8988T (cell line): Measurements from ENCODE around the gene RTN4RL1.

ENCODE experiments used
- DNase-seq: peaks from one replicate; pipeline ENCODE4 v3.0.0; 2011

The RTN4RL1 gene, protein sequence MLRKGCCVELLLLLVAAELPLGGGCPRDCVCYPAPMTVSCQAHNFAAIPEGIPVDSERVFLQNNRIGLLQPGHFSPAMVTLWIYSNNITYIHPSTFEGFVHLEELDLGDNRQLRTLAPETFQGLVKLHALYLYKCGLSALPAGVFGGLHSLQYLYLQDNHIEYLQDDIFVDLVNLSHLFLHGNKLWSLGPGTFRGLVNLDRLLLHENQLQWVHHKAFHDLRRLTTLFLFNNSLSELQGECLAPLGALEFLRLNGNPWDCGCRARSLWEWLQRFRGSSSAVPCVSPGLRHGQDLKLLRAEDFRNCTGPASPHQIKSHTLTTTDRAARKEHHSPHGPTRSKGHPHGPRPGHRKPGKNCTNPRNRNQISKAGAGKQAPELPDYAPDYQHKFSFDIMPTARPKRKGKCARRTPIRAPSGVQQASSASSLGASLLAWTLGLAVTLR

DNA sequence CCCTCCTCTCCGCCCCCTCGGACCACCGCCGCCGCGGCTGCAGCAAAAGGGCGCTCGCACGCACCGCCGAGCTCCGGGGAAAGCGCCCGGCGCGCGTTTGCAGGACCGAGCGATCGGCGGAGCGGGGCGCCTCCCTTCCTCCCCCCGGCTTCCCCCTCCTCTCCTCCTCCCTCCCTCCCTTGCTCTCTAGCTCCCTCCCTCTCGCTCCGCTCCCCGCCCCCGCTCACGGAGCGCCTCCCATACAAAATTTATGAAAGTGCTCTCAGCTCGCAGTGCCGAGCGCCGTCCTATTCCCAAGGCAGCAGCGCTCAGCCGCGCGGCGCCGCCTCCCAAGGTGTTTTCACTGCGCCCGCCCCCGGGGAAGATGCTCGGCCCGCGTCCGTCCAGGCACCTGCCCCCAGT lies at the start of gene RTN4RL1:
Gene RTN4RL1, minus strand, starts transcription at position 115 of the 402 bp plus-strand sequence. CDS start 469 bp downstream, outside the sequence.
- DNase-seq: peak; percentile 77

DNA sequence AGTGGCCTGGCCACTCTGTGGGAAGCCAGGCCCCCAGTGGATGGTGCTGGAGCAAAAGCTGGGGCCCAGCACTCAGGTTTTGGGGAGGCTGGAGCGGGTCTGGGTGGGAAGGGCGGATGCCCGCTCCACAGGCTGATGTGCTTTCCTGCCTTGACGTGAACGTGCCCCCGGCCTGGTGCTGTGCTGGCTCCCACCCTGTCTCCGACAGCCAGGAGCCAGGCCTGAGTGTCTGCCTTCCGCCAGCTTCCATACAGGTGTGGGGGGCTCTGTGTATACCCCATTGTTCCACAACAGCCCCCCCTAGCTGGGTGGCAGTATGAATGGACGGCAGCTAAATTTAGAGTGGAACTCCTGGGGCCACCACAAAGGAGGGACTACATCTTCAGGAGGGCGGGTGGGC lies 49.8 kb upstream of the RTN4RL1 start:
- DNase-seq: no peak

DNA sequence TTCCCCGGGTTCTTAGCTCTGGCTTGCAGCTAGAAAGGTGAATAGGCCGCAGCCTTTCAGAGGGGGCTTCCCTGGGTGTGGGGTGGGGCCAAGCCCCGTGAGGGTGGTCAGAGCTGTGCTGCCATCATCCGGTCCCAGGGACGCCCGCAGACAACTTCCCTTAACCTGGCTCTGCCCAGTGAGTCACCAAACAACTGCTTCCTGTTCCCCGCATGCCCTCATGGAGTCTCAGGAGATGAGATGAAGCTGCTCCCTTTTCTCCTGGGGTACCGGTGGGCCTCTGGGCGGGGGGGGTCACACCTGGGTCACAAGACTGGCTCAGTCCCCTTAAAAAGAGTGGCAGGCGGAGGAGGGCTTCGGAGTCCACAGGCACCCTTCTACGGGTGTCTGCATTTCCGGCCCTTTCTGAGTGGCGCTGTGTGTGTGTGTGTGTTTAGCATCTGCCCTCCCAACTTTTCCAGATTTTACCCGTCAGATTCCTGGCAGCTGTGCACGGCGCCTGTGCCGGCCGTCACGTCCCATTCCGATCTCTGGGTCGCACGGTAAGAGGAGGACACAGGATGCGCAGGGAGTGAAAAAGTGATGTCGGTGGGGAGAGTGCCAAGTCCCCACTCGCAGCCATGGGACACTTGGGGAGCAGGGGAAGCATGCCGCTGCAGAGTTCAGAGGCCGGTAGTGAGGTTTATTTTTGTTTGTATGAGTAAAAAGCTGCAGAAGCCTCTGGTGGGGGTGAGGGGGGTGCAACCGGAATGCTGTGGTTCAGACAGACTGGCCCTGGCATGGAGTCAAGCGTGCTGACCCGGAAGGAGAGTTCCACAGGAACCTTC lies 46.5 kb upstream of the RTN4RL1 start:
- no peak for DNase-seq

DNA sequence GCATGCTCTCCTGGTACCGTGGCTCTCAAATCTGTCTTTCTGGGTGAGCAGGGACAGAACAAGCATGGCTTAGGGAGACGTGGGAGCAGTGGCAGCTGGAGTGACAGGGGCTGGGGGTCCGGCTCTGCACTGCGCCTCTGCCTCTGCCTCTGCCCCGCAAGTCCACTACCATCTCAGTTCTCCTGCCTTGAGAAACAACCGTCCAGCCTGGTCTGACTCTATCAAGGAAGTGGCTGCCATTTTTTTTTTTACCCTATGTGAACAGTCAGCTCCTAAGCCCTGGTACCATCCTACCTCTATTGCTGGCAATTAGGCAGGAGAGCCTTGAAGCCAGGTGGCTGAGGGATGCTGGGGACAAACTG lies 45.9 kb upstream of the RTN4RL1 start:
- no peak for DNase-seq

DNA sequence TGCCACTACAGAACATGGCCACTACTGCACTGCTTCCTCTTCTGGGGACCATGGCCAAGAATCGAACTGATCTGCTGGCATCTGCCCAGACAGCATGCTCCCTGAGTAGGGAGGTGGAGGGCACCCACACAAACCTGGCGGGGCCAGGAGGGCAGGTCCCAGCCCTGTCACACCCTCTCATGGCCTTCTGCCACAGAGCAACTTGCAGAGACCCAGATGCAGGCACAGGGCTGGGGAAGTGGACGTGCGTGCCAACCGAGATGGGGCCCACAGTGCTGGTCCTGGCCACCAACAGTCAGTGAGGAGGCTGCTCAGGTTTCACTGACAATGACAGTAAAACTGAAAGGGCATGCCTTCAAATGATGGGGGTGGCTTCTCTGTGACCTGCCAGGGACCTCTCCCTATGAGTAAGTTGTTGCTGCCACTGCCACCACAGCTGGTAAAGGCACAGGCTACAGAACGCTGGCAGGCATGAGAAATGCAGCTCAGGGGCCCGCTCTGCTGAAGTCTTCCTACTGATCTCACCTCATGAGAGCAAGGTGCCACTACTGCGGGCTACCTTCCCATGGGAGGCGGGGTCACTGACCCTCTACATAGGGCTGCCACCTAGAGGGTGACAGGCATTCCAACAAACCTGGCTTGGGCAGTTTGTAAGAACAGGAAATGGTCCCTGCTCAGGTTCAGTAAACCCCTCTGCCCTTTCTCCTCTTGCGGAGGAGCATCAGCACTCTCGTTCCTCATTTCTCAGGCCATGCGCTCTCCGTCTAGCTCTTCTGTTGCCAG lies 45.3 kb upstream of the RTN4RL1 start:
- no peak for DNase-seq

DNA sequence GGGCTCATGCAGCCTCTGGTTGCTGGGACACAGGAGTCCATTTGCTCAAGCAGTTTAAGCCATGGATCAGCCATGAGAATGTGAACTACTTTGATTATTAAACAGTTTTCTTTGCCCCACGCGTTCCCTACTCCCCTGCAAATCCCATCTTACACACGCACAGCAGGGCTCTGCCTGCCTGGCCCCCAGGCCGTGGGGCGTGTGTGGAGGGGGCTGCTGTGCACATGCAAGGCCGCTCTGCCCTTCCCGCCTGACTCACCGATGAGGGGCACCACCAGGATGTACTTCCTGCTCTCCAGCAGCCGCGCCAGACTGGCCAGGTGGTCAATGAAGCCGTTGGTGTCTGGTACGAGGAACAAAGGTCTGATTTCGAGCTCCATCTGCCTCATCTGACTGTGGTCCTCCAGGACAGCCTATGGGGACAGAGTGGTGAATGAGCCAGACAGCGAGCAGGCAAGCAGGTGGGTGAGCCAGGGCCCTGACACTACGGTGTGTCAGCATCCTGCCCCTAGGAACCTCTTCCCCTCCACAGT lies 43.5 kb upstream of the RTN4RL1 start:
- DNase-seq: peak; percentile 53

DNA sequence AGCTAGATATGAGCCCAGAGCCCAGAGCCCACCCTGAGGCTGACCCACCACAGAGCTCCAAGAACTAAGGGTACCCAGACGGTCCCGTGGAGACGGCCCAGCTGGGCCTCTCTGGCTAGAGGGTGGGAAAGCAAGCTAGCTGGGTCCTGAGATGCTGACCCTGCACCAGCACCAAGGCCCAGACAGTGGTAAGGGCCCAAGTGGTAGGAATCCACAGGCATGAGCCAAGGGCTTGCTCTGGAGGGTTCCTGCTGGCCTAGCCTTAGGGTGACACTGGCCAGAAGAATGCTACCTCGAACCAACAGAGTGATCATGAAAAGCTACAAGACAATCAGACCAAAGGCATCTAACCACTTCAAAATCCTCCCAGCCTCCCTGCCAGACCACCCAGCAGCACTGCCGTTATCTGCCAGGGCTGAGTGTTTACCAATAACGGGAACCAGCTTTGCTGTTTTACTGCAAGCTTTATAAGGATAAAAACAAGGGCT lies 42.9 kb upstream of the RTN4RL1 start:
- DNase-seq: no peak

DNA sequence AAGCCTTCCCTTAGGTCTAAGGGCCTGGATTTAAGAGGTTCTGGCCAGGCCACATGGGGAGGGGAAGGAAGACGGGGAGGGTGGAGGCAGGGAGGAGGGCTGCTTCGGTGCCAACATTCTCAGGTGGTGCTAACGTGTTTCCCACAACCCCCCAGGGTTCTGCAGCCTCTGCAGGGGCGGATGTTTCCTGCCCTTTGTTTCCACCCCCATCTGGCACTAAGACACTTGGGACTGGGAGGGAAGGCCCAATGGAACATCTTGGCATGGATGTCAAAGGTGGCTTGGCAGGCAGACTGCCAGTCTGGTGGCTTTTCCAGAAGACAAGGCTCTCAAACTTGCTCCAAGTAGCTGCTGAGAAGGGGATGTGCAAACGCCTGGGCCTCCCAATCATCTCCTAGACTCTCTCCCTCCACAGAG lies 42.5 kb upstream of the RTN4RL1 start:
- no peak for DNase-seq

DNA sequence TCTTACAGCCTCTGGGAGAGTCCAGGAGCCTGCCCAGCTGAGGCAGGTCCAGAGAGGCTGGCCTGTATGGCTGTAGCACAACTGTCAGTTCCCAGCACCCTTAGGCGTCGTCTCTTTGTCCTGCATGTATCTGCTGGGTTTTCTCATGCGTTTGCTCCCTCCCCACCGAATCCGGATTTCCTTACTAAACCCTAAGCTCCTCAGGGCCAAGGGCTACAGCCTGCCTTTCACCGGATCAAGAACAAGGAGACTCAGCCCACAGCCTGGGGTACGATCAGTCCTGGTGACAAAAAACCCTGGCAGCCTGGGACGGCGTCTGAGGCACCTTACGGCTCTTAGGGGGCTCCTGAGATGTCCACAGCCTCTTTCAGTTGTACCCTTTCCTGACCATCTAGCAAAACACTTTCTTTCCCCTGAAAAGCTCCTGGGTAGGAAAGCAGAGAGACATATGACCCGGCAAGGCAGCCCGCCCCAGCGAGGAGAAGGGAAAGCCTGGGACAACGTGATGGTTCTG lies 42.0 kb upstream of the RTN4RL1 start:
- DNase-seq: no peak

DNA sequence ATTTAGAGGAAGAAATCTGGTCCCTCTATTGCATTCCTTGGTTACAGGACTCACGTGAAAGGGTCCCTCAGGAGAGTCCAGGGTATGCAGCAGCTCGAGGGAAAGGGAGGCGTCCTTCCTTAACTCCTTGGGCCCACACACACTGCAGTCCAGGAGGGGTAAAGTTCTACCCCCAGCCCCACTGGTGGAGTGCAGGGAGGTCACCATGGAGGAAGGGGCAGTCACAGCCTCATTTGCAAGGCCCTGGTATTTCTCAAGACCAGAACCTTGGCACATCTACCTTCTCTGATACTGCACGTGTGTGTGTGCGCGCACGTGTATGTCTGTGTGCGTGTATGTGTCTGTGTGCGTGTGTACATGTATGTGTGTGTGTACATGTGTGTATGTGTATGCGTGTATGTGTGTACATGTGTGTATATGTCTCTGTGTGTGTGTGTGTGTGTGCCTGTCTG lies 40.8 kb upstream of the RTN4RL1 start:
- no peak for DNase-seq

DNA sequence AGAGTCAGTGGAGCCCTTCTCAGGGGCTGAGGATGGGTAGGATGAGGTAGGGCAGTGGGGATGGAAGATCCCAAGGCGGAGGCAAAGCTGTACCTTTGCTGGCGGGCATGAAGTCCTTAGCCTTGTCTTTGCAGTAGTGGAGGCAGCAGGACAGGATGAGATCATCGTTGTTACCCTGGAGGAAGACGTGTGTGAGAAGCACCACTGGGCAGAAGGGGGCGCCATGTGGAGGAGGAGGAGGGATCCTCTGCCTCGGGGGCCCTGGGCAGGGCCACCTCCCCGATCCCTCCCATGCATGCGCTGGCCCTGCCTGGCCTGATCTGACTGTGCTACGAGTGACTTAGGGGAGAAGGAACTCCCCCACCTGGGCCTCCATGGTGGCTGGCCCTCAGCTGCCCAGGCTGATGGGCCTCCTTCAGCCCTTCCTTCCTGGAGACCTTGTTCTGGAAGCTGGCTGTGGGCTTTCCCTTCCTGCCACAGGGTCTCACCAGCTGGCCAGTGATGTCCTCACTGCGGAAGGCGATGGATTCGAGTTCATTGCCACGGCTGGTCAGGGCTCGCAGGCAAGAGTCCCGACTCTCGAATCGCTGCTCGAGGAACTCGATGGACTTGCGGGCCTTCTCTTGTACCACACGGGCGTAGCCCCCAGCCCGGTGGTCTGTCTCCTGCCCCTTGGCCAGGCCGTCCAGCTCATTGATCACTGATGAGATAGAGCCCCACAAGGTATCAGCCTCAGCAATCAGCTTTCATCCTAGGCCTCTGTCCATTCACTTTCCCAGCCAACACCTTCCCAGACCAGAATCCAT lies 40.0 kb upstream of the RTN4RL1 start:
- peak; percentile 64 for DNase-seq

DNA sequence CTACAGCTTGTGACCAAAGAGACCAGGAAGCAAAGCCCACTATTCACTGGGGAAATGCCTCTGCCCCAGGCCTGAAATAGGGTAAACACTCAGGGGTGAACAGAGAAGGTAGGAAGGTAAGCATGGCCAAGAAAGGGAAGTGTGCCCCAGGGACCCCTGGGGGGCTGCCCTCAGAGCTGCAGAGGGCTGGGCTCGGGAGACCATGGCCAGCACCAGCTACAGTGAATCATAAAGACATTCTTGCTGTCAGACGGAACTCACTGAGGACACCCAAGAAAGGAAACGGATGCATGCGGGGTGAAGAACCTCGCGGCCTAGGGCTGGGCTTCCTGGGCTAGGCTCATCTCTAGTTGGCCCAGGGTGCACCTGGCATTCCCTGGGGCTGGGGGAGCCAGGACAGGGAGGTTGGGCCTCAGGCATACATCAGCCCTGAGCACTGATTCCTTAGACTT lies 39.4 kb upstream of the RTN4RL1 start:
- no peak for DNase-seq

DNA sequence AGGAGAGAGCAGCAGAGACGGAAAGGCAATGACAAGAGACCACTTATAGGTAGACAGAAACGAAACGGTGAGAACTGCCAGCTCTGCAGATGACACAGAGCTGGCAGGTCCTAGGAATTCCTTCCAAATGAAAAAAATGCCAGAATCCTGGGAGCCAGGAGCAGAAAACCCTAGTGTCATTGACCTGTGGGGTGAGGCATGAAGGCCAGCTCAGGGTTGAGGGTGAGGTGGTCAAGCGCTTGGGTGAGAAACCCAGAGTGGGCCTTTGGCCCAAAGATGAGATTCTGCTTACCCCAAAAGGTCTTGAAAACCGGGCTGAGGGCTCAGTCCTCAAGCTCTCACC lies 39.0 kb upstream of the RTN4RL1 start:
- no peak for DNase-seq

DNA sequence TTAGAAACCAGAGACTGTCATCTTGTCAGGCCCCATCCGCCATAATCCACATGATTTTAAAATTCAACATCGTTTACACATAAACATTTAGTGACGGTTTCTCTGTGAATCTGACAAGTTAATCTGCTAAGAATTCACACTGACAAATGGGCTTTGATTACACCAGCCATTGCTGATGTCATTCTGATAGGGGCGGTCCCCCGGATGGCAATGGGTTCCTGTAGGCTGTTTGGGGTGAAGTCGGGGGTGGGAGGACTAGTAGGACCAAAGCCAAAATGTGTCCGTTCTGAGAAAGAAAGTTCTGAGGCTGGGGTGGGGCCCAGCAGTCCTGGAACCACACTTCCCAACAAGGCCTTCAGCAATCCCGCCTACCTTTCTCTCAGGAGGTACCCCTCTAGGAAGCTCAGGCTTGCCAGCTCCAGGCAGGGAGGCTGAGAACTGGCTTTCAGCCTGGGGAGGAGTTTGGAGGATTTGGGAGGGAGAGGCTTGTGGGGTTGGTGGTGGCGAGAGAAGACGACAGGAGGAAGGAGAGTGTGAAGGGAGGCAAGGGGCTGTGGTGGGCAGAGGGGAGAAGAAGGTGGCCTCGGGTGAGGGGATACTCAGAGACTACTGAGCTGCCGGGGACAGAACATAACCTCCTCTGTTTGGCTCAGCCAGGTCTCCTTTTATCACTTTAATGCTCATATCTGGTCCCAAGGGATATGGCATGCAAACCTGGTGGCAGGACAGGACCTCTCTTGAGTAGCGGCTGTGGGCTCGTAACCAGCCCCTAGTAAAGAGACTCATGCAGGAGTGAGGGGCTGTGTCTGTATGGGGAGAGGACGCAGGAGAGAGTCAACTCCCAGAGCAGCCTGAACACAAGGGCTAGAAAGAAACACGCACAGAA lies 38.4 kb upstream of the RTN4RL1 start:
- no peak for DNase-seq

DNA sequence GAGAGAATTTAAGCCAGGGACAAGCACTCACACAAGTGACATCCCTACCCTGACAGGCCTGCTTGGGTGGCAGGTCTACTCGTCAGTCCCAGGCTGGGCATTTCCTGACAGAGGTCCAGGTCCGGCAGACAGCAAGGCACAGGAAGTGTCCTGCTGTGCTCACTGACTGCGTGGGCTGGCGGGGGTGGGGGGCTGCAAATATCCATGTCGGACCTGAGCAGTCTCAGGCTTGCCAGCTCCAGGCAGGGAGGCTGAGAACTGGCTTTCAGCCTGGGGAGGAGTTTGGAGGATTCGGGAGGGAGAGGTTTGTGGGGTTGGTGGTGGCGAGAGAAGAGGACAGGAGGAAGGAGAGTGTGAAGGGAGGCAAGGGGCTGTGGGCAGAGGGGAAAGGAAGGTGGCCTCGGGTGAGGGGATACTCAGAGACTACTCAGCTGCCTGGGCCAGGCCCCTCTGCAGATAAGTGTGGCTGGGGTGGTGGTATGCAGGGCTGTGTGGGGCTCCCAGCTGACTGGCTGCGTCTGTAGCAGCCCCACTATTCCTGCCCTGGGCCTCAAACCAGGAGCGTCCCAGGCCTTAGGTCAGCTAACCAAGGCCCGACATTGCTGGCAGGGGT lies 37.5 kb upstream of the RTN4RL1 start:
- DNase-seq: no peak

DNA sequence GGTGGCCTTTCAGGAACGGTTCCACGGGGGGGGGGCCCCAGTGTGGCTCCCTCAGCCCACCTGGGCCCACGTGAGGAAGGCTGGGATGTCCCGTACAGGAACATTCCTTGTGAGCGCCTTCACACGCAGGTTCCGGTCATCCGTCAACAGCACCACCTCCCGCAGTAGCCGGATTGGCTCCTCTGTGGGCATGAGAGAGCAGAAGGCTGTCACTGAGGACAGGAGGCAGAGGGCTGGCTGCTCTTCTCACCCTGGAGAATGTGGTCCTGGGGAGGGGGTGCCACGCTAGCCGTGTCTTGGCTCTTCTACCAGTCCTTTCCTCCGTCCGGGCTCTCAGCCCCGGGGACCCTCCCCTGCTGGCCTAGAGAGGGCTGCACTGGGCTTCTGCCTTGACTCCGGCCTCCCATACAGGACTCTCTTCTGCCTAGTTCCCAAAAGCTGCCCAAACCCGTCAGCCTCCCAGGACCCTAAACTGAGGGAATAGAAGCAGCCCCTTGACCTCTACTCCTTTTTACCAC lies 36.4 kb upstream of the RTN4RL1 start:
- no peak for DNase-seq

DNA sequence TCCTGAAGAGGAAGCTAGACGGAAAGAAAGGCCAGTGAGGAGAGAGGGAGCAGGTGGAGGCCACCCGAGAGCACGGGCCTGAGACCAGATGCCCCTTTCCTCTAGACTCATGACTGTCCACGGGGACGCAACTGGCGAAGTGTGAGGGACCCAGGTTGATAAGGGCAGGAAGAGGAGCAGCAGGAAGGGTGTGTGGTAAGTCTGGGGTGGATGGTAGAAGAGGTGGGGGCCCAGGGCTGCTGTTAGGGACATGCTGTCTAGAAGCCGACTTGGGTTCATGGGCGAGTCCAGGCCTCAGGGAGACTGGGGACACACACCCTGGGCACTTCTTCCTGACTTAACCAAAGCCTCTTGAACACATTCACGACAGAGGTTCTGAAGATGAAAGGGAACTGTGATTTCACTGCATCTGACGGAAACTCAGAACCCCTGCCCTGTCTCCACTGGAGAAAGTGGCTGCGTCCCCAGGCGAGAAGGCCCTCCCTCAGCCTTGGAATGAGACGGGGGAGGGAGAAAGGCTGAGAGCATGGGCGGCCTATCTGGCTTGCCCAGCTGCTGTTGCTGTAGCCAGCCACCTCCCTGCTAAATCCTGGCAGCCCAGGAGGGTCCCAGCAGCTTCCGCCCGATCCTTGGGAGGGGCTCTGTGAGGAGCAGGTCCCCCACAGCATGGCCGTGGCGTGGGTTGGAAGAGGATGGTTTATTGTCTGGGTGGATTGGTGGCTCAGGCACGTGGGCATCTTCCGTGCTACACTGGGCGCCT lies 35.7 kb upstream of the RTN4RL1 start:
- DNase-seq: no peak

DNA sequence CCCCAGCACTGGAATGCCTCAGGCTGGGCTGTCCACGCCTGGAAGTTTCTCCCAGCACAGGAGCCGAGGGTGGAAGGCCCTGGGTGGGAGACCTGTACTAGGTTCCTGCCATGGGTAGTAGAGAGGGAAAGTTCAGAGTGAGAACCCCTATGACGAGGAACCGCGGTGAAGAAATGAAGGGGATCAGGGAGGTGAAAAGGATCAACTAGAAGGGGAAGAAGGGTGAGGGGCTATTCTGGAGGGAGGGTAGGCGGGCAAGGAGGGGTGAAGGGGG lies 35.2 kb upstream of the RTN4RL1 start:
- no peak for DNase-seq
